ENCODE measurements around the gene NF2. TPM values are rescaled to one million over a fixed set of nuclear protein-coding genes. Genes with fewer than 3 reads are reported as not detected.

NF2 gene
- total and polyA plus RNA-seq, 11 donors = 15.0 to 137 (median 52.1) TPM

DNA sequence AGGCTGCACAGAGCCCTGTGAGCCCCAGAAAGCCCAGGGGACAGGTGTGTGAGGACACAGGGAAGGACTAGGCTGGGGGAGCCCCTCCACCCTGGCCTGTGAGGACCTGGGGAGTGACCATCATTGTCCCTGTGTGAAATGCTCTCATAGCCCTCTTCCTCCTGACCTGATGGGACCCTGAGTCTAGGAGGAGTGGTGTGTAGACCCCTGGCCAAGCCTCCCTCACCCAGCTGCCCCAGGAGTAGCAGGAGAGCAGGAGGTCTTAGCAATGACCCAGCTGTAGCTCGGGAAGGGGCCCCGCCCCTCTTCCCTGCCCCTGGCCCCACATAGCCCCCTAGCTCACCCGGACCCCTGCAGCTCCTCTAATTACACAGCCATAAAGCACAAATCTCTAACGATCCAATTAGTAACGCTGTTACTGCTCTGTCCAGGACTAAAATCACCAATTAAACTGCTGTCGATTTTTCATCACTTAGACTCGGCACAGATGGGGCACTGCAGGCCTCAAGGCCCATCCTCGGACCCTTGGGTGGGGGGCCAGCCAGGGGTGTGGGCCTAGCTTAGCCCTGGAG lies 109.8 kb downstream of the NF2 start:
- peaks cover 0 to 33% (median 5%) of the 10 kb centered on the region in 9 donors for H3K27me3 ChIP-seq
- no peak for DNase-seq
- H3K4me1 ChIP-seq = peaks cover 0 to 9% (median 0%) of the 10 kb centered on the region in 12 donors
- 57 to 68% (median 63%) methylated on average over 5 to 8 of the region's 8 CpGs for WGBS, 4 donors
- H3K4me3 ChIP-seq = no peak overlapping the region
- intact Hi-C loops (cut with DNase I) = no loop called here
- H3K27ac ChIP-seq = no peak overlapping the region
- H3K9me3 ChIP-seq = no peaks in the 10 kb centered on the region
- no peak for TF ChIP-seq POLR2A (IDR thresholded peaks at IDR 0.05)
- TF ChIP-seq, protein P1, sequence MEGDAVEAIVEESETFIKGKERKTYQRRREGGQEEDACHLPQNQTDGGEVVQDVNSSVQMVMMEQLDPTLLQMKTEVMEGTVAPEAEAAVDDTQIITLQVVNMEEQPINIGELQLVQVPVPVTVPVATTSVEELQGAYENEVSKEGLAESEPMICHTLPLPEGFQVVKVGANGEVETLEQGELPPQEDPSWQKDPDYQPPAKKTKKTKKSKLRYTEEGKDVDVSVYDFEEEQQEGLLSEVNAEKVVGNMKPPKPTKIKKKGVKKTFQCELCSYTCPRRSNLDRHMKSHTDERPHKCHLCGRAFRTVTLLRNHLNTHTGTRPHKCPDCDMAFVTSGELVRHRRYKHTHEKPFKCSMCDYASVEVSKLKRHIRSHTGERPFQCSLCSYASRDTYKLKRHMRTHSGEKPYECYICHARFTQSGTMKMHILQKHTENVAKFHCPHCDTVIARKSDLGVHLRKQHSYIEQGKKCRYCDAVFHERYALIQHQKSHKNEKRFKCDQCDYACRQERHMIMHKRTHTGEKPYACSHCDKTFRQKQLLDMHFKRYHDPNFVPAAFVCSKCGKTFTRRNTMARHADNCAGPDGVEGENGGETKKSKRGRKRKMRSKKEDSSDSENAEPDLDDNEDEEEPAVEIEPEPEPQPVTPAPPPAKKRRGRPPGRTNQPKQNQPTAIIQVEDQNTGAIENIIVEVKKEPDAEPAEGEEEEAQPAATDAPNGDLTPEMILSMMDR (IDR thresholded peaks at IDR 0.05) = no peak
- H3K36me3 ChIP-seq = no peaks in the 10 kb centered on the region
- peak in 1 of 4 donors; percentile 12 for ATAC-seq

DNA sequence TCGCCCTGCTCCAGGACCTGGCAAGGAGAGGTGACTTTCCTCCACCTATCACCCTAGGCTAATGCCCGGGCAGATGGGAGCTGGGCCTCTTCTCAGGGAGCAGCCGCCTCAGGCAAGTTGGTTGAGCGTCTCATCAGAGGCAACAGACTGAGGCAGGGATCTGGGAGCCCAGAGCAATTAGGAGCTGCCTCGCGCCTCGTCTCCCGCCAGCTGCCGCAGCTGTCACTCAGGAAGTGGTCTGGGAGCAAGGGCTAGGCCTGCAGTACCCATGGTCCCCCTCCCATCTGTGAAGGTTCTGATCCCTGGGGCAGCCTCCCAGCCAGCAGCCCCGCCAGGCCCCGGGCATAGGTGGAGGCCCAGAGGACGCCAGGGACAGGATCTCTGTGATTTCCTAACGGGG lies 111.8 kb downstream of the NF2 start:
- Histone ChIP-seq H3K9me3 (no peaks in the 10 kb centered on the region), H3K27ac (no peak overlapping the region), H3K27me3 (peaks cover 10 to 43% (median 19%) of the 10 kb centered on the region in 9 donors), H3K36me3 (no peaks in the 10 kb centered on the region), H3K4me3 (no peak overlapping the region), H3K4me1 (peaks cover 0 to 16% (median 0%) of the 10 kb centered on the region in 12 donors)
- 46 to 61% (median 56%) methylated on average over 8 to 13 of the region's 13 CpGs for WGBS, 4 donors
- intact Hi-C loops (cut with DNase I) = no loop called here
- TF ChIP-seq, protein P1 (IDR thresholded peaks at IDR 0.05) = no peak
- TF ChIP-seq POLR2A (IDR thresholded peaks at IDR 0.05) = no peak
- DNase-seq (no peak), ATAC-seq (no peak)

DNA sequence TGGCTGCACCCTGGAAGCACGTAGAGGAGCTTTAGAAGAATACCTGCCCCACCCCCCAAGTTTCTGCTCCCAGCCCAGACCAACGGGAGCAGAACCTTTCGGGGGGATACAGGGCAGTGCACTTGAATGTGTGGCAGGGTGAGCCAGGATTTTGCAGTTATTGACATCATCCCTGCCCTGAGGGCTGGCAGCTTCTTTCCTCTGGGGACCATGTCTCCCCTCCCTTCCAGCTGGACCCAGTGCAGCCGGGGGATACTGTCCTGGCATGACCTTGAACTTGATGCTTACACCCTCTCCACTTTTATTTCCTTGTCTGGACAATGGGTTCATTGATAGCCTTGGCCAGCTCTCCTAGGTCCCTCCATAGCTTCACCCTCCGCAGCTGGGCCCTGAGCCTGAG lies 112.3 kb downstream of the NF2 start:
- DNase-seq (no peak), ATAC-seq (no peak)
- Histone ChIP-seq H3K4me1 (peaks cover 0 to 18% (median 0%) of the 10 kb centered on the region in 12 donors), H3K27me3 (peaks cover 11 to 46% (median 21%) of the 10 kb centered on the region in 9 donors), H3K9me3 (no peaks in the 10 kb centered on the region), H3K27ac (no peak overlapping the region), H3K4me3 (no peak overlapping the region), H3K36me3 (no peaks in the 10 kb centered on the region)
- 58 to 69% (median 64%) methylated on average over 5 of the region's 5 CpGs for WGBS, 4 donors
- intact Hi-C loops (cut with DNase I) = no loop called here
- TF ChIP-seq, protein P1 (IDR thresholded peaks at IDR 0.05) = no peak
- no peak for TF ChIP-seq POLR2A (IDR thresholded peaks at IDR 0.05)

DNA sequence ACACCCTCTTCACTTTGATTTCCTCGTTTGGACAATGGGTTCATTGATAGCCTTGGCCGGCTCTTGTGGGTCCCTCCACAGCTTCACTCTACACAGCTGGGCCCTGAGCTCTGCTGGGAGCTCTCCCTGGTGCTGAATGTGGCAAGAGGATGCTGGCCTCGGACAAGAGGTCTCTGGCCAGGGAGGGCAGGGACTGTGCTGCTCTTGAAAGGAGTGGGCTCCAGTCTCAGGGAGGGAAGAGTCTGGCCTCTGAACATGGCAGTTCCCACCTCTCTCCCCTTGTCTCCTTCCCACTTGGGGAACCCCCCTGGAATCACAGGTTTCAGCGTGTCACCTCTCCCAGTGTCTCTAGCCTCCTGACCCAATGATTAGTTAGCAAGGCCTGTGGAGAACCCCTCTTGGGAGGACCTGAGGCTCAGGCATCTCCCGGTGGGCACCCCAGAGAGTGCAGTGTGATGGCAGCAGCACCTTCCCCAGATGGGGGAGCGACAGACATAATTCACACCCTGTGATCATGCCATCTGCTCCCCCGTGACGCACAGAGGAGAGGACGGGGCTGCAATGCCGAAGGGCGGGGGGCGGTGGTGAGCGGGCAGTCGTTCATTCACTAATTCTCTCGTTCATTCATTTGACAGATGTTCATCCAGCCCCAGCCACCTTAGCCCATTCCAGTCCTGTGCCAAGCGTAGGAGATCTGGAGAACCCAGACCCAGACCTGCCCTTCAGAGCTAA lies 113.5 kb downstream of the NF2 start:
- H3K36me3 ChIP-seq = no peaks in the 10 kb centered on the region
- H3K9me3 ChIP-seq = no peaks in the 10 kb centered on the region
- TF ChIP-seq, protein P1 (IDR thresholded peaks at IDR 0.05) = no peak
- no peak for TF ChIP-seq POLR2A (IDR thresholded peaks at IDR 0.05)
- H3K27ac ChIP-seq = no peak overlapping the region
- H3K4me1 ChIP-seq = peaks cover 0 to 16% (median 0%) of the 10 kb centered on the region in 12 donors
- DNase-seq (peak in 4 of 5 donors; percentile 33 to 66 (median 53)), ATAC-seq (peak; percentile 65 to 86 (median 78))
- intact Hi-C loops (cut with DNase I) = no loop called here
- peaks cover 17 to 52% (median 34%) of the 10 kb centered on the region in 9 donors for H3K27me3 ChIP-seq
- no peak overlapping the region for H3K4me3 ChIP-seq
- WGBS, 4 donors = 64 to 68% (median 67%) methylated on average over 15 to 16 of the region's 16 CpGs
